Measurements from ENCODE around the gene DENND1B. TPM values are rescaled to one million over a fixed set of nuclear protein-coding genes. Genes with fewer than 3 reads are reported as not detected.

Gene DENND1B
- total RNA-seq, 1 experiment from 2014 or later: 14.1 TPM

- Histone ChIP-seq H3F3A (ENCODE audit: insufficient read depth, low read depth) (peaks cover 47% of the 10 kb centered on the region), H3K27ac (no peak overlapping the region), H4K20me1 (ENCODE audit: insufficient read depth) (no peaks in the 10 kb centered on the region), H3K4me1 (replicated peaks; ENCODE audit: insufficient read depth) (peaks cover 58% of the 10 kb centered on the region), H3K4me2 (no peak overlapping the region), H3K79me2 (ENCODE audit: low read depth) (peaks cover 11% of the 10 kb centered on the region), H3K27me3 (ENCODE audit: insufficient read depth, low read depth) (no peaks in the 10 kb centered on the region), H3K9me3 (ENCODE audit: insufficient read depth, low read depth) (no peaks in the 10 kb centered on the region), H2AFZ (no peak overlapping the region), H3K9me2 (ENCODE audit: insufficient read depth) (no peaks in the 10 kb centered on the region), H3K36me3 (ENCODE audit: low read depth) (no peaks in the 10 kb centered on the region), H3K4me3 (no peak overlapping the region)
- POLR2A ChIA-PET (ENCODE audit: unreplicated experiment): no interaction called here
- intact Hi-C loops (cut with micrococcal nuclease; ENCODE audit: unreplicated experiment): loop anchor here (10.0 kb wide), 2 partner anchors 666 to 906 kb away; no protein-coding TSS in a partner anchor
- no TSS peak for BruUV-seq (replicated peaks)
- TF ChIP-seq EZH2 (IDR thresholded peaks at IDR 0.05; ENCODE audit: low read depth) (no peak), CTCF (conservative IDR thresholded peaks at IDR 0.05) (no peak)
- no peak for DNase-seq
- CTCF ChIA-PET: no interaction called here
Observed at GRCh38 chr1:197778366-197778945, 3.2 kb upstream of the DENND1B start.

DNA sequence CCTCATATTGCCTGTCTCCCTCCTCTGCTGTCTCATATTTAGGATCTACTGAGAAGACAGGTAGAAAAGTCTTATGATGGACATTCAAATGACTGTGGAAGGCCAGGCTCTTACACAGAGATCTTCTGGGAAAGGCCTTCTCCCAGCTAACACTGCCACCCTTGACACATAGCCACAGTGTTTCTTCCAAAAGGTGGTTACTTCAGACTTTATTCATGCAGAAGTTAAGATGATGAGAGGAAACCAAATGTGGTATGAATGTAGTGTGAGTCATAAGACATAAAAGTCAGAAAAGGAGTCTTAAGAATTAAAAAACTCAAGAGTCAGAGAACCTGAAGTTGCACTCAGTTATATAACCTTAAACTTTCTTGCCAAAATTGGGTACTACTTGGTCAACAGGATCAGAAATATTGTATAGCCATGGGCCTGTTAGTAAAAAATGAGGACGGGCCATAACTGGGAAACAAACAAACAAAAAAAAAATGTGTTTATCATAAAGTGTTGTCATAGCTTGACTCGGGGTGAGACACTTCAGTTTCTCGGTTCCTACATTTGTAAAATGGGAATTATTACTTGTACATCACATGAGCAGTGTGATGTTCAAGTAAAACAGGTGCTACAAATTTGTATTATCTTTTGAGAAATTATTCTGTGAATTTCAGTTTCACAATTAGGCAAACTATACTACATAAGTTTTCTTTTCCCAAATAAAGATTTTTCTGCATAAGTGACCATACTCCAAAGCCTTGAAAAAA is 1.2 kb upstream of the DENND1B start:
- TF ChIP-seq EZH2 (IDR thresholded peaks at IDR 0.05; ENCODE audit: low read depth): no peak
- TF ChIP-seq CTCF (conservative IDR thresholded peaks at IDR 0.05): no peak
- no peaks in the 10 kb centered on the region for H3K36me3 ChIP-seq (ENCODE audit: low read depth)
- H3F3A ChIP-seq (ENCODE audit: insufficient read depth, low read depth): peaks cover 31% of the 10 kb centered on the region
- peak overlapping the region; percentile 97; the same call in 1 of the 2 replicates for H3K4me3 ChIP-seq
- peak overlapping the region; percentile 94 for H2AFZ ChIP-seq
- H3K4me1 ChIP-seq (replicated peaks; ENCODE audit: insufficient read depth): peaks cover 51% of the 10 kb centered on the region
- no peaks in the 10 kb centered on the region for H4K20me1 ChIP-seq (ENCODE audit: insufficient read depth)
- no peaks in the 10 kb centered on the region for H3K9me3 ChIP-seq (ENCODE audit: insufficient read depth, low read depth)
- peak in 1 of 2 experiments; percentile 93 for DNase-seq
- peak overlapping the region; percentile 90 for H3K4me2 ChIP-seq
- ChIA-PET CTCF (interaction anchor here (0.6 kb wide), 1 partner anchor 829 kb away, joined by 3 read pairs; no protein-coding TSS in a partner anchor), POLR2A (ENCODE audit: unreplicated experiment) (interaction anchor here (0.5 kb wide), 1 partner anchor 696 kb away, joined by 3 read pairs; no protein-coding TSS in a partner anchor)
- peak overlapping the region; percentile 95 for H3K27ac ChIP-seq
- intact Hi-C loops (cut with micrococcal nuclease; ENCODE audit: unreplicated experiment): loop anchor here (10.0 kb wide), 2 partner anchors 668 to 908 kb away; no protein-coding TSS in a partner anchor
- no TSS peak for BruUV-seq (replicated peaks)
- peaks cover 30% of the 10 kb centered on the region for H3K79me2 ChIP-seq (ENCODE audit: low read depth)
- no peaks in the 10 kb centered on the region for H3K9me2 ChIP-seq (ENCODE audit: insufficient read depth)
- H3K27me3 ChIP-seq (ENCODE audit: insufficient read depth, low read depth): no peaks in the 10 kb centered on the region

DNA sequence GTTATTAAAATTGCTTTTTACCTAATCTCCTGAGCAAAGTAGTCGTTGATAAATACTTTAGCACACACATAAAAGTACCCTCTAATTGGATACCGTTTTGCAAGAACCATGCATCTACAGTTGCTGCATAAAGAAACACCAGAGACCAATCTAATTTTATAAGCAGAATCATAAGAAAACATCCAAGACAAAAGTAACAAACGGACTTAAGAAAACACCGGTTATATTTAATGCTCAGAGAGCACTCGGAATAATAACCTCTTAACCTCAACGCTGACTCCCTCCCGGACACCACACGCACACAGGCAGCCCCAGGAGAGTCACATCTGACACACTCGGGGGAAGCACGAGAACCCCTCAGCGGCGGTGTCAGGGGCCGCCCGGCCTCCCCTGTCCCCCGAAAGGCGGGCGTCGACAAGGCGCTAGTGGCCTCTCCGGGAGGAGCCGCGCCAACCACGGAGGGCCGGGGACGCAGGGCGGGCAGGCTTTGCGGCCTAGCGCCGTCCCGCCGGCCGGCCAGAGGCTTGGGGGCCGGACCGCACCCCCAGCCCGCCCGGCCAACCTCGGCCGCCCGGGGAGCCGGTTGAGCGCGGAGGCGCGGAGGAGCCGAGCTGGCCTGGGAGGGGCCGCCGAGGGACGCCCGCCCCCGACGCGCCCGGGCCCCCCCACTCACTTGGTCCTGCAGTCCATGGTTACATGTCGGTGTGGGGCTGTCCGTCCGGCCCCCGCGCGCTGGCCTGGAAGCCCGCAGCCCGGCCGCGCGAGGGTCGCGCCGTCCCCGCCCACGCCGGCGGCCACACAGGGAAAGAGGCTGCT is 606 bp downstream of the DENND1B start:
- Histone ChIP-seq H3K9me3 (ENCODE audit: insufficient read depth, low read depth) (no peaks in the 10 kb centered on the region), H3K4me1 (replicated peaks; ENCODE audit: insufficient read depth) (peaks cover 48% of the 10 kb centered on the region), H3K4me3 (peak overlapping the region; percentile 97), H3F3A (ENCODE audit: insufficient read depth, low read depth) (peaks cover 31% of the 10 kb centered on the region), H3K36me3 (ENCODE audit: low read depth) (no peaks in the 10 kb centered on the region), H2AFZ (peak overlapping the region; percentile 94), H4K20me1 (ENCODE audit: insufficient read depth) (no peaks in the 10 kb centered on the region), H3K9me2 (ENCODE audit: insufficient read depth) (no peaks in the 10 kb centered on the region), H3K27ac (peak overlapping the region; percentile 95), H3K79me2 (ENCODE audit: low read depth) (peaks cover 43% of the 10 kb centered on the region), H3K4me2 (peak overlapping the region; percentile 90), H3K27me3 (ENCODE audit: insufficient read depth, low read depth) (no peaks in the 10 kb centered on the region)
- DNase-seq: peak in 1 of 2 experiments; percentile 64
- no TSS peak for BruUV-seq (replicated peaks)
- TF ChIP-seq EZH2 (IDR thresholded peaks at IDR 0.05; ENCODE audit: low read depth) (no peak), CTCF (conservative IDR thresholded peaks at IDR 0.05) (no peak)
- intact Hi-C loops (cut with micrococcal nuclease; ENCODE audit: unreplicated experiment): loop anchor here (10.0 kb wide), 2 partner anchors 670 to 910 kb away; no protein-coding TSS in a partner anchor
- CTCF ChIA-PET: no interaction called here
- POLR2A ChIA-PET (ENCODE audit: unreplicated experiment): no interaction called here
